GM19324 (cell line): Measurements from ENCODE around the gene CNOT3.

Experiments used
- ATAC-seq: cut with Tn5 transposase; IDR thresholded peaks from one replicate; pipeline ENCODE4 v1.9.1; 2021; ENCODE audit warnings: mild to moderate bottlenecking, moderate library complexity; ENCODE audit not compliant: unreplicated experiment, low FRiP score

Gene CNOT3

DNA sequence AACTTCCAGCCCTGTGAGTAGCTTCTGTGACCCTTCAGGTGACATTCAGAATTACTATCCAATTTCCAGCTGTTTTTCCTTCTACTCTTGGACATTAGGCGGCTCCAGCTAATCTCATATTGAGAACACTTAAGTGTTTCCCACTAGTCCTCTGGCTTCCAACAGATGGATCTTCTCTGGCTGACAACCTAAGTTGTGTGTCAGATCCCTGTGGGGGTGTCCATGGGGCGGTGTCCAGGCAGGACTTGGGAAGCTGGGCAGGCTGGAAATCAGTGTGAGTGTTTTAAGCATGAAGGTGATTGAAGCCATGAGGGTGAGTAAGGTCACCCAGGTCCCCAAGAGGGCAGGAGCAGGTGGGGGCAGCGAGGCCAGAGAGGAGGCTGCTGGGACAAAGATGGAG, 10.1 kb downstream of the CNOT3 start:
- ATAC-seq, result no peak

DNA sequence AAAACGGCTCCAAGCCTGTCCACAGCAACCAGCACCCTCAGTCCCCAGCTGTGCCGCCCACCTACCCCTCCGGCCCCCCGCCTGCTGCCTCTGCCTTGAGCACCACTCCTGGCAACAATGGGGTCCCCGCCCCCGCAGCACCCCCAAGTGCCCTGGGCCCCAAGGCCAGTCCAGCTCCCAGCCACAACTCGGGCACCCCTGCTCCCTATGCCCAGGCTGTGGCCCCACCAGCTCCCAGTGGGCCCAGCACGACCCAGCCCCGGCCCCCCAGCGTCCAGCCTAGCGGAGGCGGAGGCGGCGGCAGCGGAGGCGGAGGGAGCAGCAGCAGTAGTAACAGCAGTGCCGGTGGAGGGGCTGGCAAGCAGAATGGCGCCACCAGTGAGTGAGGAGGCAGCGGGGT, 10.6 kb downstream of the CNOT3 start:
- ATAC-seq, result no peak

DNA sequence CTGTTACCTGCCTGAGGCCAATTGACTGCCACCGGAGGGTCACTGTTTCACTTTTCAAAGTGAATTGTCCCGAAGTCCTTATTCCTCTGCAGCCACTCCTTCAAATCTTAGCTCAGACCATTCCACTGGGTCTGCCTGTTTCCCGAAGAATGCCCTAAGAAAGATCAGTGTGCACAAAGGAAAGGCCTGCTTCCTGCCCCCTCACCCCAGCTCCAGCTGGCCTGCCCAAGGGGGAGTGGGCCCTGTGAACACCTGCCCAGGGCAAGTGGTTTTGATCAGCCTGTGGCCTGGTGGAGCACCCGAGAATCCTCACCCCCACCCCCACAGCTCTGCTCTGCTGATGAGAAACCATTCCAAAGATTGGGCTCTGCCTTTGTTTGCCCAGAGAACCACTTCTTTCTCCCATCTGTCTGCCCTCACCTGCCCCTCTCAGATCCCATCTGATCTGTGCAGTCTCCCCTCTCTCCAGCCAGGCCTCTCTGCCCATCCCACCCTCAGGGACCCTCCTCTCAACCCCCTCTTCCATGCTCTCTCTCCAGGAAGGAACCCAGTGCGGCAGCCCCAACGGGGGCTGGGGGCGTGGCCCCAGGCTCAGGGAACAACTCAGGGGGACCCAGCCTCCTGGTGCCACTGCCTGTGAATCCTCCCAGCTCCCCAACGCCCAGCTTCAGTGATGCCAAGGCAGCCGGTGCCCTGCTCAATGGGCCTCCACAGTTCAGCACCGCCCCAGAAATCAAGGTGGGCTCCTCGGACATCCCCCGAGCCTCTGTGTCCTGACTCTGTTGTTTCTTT, 11.7 kb downstream of the CNOT3 start:
- no peak for ATAC-seq

DNA sequence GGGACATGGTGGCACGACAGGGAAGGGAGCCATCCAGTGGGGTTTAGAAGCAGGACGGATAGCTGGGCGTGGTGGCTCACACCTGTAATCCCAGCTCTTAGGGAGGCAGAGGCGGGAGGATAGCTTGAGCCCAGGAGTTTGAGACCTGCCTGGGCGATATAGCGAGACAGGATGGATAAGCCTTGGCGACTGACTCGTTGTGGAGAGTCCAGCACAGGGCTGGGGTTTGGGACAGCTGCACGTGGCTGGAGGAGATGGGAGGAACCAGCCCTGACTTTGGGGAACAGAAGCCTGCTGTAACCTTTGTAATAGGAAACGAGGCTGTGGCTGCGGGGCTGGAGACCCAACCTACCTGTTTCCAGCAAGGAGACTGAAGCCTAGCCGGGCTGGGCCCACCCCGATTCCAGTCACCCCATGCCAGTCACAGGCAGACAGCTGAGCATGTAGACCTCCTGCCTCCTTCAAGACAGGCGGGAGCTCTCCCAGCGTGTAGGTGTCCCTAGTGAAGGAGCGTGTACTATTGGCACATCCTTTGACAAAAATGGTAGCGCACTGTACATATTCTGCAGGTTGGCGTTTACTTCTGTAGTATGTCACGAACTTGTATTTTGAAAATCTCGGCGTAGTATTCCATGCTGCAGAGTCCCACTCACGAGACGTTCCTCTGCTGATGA, 13.9 kb downstream of the CNOT3 start:
- ATAC-seq, result no peak

DNA sequence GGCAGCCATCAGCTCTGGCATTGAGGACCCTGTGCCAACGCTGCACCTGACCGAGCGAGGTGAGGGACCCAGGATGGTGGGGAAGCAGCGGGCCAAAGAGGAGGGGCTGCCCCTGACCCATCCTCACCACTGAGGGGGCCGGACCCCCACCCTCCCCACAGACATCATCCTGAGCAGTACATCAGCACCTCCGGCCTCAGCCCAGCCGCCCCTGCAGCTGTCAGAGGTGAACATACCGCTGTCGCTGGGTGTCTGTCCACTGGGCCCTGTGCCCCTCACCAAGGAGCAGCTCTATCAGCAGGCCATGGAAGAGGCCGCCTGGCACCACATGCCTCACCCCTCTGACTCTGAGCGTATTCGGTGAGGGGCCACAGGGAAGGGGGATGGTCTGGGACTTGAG, 14.7 kb downstream of the CNOT3 start:
- ATAC-seq, result no peak

DNA sequence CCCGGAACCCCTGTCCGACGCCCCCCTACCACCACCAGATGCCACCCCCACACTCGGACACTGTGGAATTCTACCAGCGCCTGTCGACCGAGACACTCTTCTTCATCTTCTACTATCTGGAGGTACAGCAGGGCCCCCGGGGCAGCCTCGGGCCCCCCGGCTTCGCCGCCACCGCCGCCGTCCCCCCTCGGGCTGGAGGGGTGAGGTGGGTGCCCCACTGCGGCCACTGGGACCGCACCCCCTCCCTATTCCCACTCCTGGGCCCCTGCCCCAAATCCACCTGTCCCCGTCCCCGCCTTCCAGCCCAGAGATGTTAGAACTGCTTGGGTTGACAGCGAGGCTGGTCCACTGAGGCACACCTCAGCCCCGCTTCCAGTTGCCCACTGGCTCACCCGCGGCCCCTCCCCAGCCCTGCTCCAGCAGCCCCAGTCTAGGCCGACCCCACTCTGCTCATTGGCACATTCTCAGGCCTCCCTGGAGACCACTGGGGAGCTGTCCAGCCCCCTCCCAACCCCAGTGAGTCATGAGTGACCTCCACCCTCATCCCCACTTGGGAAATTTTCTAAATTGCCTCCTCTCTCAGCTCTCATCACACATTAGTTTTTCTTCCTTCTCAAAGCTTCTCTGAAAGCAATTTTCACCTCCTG, 15.4 kb downstream of the CNOT3 start:
- ATAC-seq, result no peak

DNA sequence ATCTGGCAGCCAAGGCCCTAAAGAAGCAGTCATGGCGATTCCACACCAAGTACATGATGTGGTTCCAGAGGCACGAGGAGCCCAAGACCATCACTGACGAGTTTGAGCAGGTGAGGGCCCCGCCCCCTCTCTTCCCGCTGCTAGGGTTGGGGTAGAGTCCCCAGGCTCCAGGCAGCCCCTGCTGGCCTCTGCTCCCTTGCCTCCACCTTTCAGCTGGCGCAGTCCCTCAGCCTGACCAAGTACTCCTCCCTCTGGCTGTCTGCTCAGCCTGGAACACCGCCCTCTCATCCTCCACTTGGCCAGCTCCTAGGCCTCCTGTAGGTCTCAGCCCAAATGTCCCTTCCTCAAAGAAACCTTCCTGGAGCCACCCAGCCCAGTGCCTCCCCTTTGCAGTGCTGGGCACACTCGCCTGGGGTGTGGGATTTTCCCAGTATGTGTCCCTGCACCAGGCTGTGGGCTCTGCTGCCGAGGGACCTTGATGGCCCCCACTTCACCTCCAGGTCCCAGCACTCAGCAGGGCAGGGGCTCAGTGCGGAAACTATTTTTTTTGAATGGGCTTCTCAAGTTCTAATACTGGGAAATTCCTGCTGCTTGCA, 16.3 kb downstream of the CNOT3 start:
- no peak for ATAC-seq

DNA sequence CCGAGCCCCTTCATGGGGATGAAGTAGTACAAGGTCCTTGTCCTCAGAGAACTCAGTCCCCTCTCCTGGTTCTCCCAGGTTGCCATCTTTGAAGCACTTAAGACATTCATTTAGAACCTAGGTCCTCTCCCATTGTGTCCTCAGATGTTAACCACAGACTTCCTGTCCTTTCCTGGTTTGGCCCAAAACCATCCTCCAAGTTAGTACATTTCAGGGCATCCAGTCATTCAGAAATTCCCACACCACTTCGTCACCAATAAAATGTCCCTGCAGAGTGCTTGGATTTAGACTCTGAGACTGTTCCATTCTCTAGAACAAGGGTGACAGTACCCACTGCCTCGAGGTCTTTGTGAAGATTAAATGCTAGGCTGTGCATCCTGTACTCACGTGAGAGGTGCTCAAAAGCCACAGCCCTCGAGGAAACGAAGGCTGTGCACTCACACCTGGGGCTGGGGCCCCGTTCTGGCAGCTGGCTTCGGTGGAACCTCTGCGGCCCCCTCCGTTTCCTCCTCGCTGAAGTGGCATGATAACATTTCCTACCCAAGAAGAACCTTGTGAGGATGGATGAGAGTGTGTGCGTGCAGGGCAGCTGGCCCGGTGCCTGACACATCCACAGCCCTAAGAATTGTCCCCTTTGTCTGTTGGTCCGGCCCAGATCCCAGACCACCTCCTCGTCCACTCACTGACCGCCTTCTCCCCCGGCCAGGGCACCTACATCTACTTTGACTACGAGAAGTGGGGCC, 17.2 kb downstream of the CNOT3 start:
- no peak for ATAC-seq

DNA sequence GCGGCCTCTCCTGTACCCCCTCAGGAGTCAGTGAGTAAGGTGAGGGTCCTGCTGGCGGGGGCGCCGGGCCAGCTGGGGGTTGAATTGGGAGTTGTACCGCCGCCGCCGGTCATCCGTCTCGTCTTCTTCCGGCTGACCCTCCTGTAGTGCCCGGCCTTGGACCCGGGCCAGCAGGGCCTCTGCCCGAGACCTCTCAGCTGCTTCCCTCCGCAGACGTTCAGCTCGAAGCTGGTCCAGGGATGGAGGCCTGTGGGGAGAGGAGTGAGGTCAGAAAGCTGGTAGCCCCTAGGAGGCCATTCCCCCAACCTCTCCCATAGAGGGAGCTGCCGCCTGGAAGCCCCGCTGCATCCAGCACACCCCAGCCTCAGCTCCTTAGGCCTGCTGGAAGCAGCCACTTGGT, 18.1 kb downstream of the CNOT3 start:
- no peak for ATAC-seq

DNA sequence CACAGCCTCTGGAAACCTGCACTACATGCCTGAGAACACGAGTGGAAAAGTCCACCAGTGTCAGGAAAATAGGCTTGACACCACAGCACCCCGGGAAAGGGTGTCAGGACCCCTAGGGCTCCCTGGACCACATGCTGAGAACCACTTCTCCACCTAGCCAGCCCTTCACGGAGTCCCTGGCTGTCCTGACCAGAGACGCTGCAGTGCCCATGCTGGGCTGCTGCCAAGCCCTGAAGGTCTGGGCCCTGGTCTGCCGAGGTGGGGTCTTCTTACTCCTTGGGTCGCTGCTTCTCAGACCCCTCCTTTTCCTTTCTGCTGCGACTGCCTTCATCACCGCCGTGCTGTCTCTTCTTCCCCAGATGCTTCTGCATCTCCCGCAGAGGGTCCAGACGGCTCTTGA, 18.9 kb downstream of the CNOT3 start:
- no peak for ATAC-seq

DNA sequence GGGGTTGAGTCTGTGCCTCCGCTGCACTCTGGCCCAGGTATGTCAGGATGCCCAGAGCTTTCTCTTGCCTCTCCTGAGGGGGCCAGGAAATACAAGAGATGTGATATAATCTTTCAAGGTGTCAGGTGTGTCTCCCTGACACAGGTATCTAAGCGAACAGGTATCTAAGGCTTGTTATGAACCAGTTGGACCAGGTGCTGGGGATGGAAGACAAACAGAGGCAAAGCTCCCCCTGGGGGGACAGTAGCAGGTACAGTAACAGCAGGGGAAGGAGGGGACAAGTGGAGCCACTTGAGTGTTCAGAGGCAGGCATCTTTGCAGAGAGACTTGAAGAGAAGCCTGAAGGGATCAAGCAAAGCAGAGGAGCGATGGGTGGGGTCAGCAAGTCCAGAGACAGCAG, 19.4 kb downstream of the CNOT3 start:
- no peak for ATAC-seq

DNA sequence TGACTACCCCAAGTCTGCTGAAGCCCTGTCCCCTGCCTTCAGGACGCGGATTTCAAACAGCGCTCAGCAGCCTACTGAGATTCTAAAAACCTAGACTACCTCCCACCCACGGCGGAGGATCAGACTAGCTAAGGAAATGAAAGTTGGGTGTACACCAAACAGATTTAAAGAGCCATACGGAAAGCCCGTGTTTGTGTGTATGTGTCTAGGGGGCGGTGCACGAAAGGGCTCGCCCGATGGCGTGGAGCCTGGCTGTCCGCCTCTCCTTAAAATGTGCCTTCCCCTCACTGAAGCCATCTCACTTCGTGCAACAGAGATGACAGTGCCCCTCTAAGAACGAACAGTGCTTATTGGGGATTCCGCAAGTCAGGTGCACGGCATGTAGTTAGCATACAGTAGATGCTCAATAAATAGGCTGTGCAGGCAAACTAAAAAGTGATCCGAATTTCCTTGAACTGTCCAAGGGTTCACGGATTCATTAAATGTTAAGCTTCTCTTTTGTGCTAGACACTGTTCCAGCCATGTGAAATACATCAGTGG, 21.3 kb downstream of the CNOT3 start:
- no peak for ATAC-seq

DNA sequence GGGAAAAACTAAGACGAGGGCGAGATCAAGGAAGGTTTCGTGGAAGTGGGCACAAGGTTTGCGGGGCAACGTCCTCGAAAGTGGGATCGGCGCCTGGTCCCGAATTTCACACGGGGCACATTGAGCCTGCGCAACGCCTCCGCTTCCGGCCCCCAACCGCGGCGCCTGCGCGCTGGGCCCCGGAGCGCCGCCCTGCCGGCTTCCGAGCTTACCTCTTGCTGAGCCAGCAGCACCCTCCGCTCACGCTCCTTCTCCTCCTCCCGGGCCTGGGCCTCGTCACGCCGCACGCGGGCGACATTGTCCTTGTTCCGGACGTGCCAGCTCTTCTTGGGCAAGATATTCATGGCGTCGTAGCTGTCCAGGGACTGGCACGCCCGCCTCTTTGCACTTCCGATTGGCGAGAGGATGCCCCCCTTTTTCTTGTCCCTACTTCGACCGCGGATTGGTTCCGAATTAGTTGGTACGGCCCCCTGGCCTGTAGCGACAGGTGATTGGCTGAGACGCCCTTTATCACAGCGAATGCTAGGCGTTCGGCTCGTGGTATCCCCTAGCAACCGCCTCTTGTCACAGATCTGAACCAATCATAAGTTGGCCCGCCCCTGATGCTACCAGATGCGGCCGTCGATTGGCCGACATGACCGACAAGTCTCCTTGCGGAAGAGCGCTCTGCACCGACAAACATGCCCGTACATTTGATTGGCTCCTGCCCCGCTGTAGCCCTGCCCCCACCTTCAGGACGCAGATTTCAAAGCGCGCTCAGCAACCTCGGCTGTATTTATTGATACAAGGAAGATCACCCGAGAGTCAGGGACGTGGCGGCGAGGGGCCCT, 22.0 kb downstream of the CNOT3 start, which contains the start of gene LENG1:
Gene LENG1 (minus strand): TSS at position 370 of the 830 bp plus-strand sequence. CDS start 26 bp downstream, at position 344.
- peak; percentile 96 for ATAC-seq

DNA sequence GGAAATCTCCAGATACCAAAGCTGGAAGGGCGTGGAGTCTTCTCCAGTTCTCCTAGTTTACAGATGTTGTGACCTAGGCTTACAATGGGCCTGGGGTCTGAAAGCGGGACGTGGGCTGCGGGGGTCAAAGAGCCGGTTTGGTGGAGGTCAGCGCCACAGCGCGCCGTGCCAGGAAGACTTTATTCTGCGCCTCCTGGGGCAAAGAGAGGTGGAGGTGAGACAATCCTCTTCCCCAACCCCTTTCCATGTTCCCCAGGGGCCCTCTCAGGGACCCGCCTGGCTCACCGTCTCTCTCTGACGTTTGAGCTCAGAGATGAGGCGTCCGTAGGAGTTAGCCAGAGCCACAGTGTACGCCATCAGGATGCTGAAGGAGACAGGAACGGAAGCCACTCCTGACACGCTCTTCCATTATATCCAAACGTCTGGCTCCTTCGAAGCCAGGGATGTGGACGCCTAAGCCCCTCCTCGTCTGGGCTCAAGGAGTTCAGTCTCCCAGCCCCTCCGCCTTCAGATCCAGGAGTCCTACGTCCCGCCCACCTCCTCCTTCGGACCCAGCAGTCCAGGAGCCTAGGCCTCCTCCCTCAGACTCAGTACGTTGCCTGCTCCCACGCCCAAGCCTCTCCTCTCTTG, 22.7 kb downstream of the CNOT3 start:
- ATAC-seq, result no peak

DNA sequence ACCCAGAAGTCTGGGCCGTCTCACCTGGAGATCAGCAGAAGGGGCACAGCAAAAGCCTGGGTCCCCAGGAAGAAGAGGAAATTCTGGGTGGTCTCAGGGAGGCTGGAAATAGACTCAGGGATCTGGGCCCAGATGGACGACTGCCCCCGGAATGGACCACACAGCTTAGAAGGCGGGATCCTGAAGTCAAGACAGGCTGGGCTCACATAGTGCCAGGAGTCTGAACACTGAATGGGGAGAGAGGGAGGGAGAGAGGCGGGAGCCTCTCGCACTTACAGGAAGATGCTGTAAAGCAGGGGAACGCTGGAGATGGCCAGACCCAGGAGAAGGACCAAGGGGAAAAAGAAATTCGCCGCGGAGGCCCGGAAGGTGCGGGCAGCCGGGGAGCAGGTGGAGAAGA, 23.3 kb downstream of the CNOT3 start:
- no peak for ATAC-seq

DNA sequence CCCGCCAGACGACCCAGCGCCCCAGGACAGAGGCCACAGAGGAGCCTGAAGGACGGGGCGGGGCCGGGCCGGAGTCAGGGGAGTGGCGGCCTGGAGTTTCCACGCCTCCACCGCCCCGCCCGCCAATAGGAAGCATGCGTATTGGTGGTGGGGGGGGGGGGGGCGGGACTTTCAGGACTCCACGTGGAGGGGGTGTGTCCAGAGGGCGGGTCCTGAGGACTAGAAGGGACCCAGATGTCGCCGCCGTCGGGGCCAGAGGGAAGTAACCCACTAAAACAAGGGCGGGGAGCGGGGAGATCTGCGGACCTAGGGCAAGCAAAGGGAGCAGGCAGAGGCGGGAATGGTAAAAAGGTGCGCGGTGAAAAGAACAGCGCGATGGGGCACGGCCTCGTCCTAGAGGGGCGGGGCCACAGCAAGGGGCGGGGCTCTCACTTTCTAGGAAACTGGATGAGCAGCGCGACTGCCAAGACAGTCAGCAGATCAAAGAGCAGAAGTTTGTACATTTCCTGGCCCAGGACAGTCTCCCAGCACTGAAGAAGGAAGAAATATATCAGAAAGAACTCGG, 24.8 kb downstream of the CNOT3 start:
- no peak for ATAC-seq

DNA sequence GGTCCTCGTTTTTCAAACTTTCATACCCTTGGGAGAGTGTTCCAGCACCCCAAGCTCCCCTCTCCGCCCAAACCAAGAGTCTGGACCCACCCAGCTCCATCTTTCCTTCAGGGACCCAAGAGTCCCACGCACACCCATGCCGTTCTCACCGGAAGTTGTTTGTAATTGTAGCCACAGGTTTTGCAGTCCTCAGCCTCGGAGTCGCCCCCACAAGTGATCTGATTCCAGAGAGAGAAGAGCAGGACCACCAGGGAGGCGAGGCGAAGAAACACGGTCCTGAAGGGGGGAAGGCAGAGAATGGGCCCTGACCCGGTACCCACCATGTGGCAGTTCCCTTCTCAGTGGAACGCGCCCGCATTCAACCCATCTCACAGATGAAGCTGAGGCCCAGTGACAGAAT, 25.3 kb downstream of the CNOT3 start:
- no peak for ATAC-seq

DNA sequence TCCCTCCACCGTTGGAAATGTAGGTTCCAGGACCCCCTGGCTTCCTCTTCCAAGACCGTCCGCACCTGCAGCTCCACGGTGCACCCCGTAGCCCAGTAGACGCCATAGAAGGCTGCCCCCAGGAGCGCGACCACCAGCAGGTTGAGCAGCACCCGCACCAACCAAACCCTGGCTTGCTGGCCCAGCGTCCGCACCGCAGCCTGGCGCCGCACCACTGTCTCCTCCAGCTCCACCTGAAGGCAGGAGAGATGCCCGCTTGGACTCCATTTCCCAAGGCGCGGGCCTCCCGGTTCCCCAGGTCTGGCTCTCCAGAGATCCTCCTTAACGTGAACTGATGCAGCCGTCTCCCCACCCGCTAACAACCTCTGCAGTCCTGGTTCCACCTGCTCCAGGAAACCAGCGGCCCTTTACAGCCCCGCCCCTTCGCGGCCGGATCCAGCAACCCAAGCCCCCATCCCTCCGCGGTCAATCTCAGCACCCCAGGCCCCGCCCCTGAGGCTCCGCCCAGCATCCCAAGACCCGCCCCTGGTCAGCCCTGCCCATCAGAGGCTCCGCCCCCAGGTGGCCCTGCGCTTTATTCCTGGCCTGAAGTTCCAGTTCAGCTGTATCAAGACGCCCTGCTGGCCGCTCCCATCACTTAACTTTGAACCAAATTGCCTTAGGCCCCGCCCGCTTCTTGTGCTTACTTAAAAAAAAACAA, 27.0 kb downstream of the CNOT3 start:
- no peak for ATAC-seq
